HG03378 (cell line): ENCODE data around the gene SNUPN.
"Not testable (repeated sequence)": the region's sequence is repeated elsewhere in the genome, so short reads cannot be mapped to it uniquely, and the experiment has no call there.

Source experiments
- ATAC-seq: cut with Tn5 transposase; IDR thresholded peaks from one replicate; pipeline ENCODE4 v1.9.1; 2021; ENCODE audit warnings: mild to moderate bottlenecking, moderate library complexity; ENCODE audit not compliant: unreplicated experiment

The SNUPN gene

DNA sequence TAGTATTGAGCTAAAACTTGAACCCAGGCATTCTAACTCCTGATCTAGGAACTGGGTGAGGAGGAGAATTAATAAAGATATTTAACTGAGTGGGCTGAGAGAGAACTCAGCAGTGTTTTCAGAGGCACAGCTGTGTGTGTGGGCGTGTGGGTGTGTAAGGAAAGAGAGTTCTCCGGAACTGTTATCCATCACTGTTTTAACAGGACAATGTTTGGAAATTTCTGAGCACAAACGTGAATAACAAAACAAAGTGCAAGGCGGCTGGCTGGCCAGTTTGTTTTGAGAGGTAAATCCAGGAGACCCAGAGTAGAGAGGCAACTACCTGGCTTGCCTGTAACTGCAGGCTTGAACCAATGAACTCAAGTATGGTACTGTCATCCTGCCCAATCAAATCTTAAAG is 41.4 kb downstream of the SNUPN start:
- no peak for ATAC-seq

DNA sequence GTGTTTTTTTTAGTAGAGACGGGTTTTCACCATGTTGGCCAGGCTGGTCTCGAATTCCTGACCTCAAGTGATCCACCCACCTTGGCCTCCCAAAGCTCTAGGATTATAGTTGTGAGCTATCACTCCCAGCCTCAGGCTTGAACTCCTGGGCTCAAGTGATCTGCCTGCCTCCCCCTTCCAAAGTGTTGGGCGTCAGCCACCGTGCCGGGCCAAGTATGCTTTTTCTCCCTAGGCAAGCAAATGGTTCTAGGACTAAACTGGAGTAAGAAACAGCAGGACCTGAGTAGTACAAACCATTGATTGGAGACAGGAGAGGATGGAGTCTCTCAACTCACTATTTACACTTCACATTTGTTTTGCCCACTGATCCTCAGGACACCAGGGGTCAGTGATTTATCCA is 41.8 kb downstream of the SNUPN start:
- ATAC-seq = no peak

DNA sequence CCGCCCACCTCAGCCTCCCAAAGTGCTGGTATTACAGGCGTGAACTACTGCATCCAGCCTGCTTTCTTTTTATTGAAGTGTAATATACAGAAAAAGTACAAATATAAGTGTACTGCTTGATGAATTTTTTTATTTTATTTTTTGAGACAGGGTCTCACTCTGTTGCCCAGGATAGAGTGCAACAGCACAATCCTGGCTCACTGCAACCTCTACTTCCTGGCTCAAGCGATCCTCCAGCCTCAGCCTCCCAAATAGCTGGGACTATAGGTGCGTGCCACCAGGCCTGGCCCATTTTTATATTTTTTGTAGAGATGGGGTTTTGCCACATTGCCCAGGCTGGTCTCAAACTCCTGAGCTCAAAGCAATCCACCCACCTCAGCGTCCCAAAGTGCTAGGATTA is 42.6 kb downstream of the SNUPN start:
- ATAC-seq = not testable (repeated sequence)

- ATAC-seq = no peak
Observed at GRCh38 chr15:75578948-75579920, 46.3 kb downstream of the SNUPN start, which contains the start of gene PTPN9. Gene PTPN9, minus strand, starts transcription at chr15:75579315. Its CDS starts 539 bp downstream, at chr15:75578776.

- no peak for ATAC-seq
Observed at GRCh38 chr15:75578173-75578947, 47.2 kb downstream of the SNUPN start.

GRCh38 chr15:75577401-75578172 is 47.9 kb downstream of the SNUPN start:
- no peak for ATAC-seq

DNA sequence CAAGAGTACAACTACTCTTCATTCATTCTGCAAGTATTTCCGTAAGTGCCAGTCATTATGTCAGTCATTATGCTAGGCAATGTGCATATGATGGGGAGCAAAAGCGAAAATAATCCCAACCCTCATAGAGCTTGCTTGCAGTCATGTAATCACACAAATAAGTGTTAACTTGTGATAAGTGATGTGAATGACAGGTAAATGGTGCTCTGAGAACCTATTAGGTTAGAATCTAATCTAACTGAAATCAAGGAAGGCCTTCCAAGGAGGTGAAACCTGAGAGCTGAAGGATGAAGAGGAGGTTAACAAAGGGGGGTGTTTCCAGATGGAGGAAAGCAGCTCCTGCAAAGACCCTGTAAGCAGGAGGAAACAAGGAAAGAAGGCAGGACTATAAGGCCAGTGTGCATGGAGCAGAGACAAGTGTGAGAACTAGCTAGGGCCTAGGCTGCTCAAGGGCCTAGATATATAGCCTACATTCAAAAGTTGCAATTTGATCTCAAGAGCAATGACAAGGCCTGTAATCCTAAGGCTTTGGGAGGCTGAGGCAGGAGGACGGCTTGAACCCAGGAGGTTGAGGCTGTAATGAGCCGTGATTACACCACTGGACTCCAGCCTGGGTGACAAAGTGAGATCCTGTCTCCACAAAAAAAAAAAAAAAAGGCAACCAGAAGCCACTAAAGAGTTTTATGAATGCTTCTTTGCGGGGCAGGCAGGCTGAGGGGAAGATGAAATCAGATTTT is 51.7 kb downstream of the SNUPN start:
- ATAC-seq = no peak

DNA sequence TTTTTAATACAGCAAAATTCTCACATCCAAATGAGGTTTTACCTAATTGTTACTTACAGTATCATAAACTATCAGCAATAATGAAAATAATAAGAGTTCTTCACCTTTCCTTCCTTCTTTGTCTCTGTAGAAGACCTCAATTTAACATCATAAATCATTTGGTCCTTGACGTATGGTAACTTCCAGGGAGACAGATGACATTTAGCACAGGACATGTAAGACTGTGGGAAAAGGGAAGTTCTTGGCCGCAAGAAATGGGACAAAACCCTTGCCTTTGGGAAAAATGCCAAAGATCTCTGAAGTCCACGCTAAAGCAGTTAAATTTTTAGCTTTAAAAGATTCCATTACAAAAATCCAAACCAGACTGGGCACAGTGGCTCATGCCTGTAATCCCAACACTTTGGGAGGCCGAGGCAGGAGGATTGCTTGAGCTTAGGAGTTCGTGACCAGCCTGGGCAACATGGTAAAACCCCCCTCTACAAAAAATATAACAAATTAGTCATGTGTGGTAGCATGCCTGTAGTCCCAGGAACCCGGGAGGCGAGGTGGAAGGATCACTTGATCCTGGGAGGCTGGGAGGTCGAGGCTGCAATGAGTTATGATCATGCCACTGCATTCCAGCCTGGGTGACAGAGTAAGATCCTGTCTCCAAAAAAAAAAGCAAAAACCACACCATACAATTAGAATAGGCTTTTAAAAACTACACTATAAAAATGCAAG is 55.2 kb downstream of the SNUPN start:
- ATAC-seq = no peak

DNA sequence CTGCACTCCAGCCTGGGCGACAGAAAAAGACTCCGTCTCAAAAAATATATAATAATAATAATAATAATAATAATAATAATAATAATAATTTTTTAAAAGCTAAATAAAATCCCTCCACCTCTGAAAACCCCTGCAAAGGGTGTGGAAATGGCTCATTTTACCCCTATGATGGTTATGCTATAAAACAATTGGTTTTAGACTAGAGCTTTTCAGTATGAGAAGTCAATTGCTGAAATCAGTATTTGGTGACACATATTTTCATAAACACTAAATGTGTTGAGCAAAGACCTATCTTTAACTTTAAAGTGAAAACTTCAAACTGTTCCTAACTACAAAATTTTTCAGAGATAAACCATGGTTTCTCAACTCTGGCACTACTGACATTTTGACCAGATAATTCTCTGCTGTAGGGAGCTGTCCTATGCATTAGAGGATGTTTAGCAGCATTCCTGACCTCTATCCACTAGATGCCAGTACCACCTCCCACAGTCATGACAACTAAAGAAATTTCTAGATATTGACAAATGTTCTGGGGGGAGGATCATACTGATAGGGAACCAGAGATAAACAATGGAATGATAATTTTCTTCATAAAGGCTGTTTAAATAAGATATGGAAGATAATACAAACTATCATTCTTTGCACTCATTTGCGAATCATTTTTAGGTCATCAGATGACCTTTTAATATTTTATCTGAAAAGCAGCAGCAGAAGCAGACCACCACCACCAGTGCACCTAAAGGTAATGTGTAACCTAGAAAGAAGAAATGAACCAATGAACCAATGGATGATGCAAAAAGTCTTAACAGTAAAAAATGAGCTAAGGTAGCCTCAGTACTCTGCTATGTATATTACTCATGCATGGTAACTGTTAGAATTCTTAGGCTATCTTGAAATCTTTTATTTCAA is 60.2 kb downstream of the SNUPN start:
- no peak for ATAC-seq

GRCh38 chr15:75561888-75562287 is 63.6 kb downstream of the SNUPN start:
- no peak for ATAC-seq

- ATAC-seq = not testable (repeated sequence)
Observed at GRCh38 chr15:75559360-75559759, 66.2 kb downstream of the SNUPN start.

- ATAC-seq = not testable (repeated sequence)
Observed at GRCh38 chr15:75558955-75559354, 66.6 kb downstream of the SNUPN start.

- ATAC-seq = no peak
Observed at GRCh38 chr15:75554717-75555116, 70.8 kb downstream of the SNUPN start.

- no peak for ATAC-seq
Observed at GRCh38 chr15:75553659-75554058, 71.9 kb downstream of the SNUPN start.

GRCh38 chr15:75551091-75551490 is 74.4 kb downstream of the SNUPN start:
- no peak for ATAC-seq
